Measurements from ENCODE around the gene CYB5R2. TPM values are rescaled to one million over a fixed set of nuclear protein-coding genes. Genes with fewer than 3 reads are reported as not detected.

CYB5R2 gene
- total RNA-seq, 1 donor from 2014 or later, result 12.7 TPM

DNA sequence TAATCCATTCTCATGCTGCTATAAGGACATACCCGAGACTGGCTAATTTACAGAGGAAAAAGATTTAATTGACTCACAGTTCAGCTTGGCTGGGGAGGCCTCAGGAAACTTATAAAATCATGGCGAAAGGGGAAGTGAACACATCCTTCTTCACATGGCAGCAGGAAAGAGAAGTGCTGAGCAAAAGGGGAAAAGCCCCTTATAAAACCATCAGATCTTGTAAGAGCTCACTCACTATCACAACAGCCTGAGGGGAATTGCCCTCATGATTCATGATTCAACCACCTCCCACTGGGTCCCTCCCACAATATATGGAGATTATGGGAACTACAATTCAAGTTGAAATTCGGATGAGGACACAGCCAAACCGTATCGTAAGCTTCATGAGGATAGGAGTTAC is 3.8 kb upstream of the CYB5R2 start:
- Mint-ChIP-seq H3K4me1 (ENCODE audit: low read depth) (peaks cover 33% of the 10 kb centered on the region), H3K4me3 (ENCODE audit: unreplicated experiment) (no peak overlapping the region), H3K27me3 (ENCODE audit: low read depth) (no peaks in the 10 kb centered on the region), H3K9me3 (ENCODE audit: low read depth) (peaks cover 3% of the 10 kb centered on the region), H3K27ac (ENCODE audit: unreplicated experiment) (peak overlapping the region; percentile 53), H3K36me3 (ENCODE audit: low read depth) (no peaks in the 10 kb centered on the region)
- no peak for DNase-seq (ENCODE audit: low spot score)
- TF ChIP-seq, protein P1, sequence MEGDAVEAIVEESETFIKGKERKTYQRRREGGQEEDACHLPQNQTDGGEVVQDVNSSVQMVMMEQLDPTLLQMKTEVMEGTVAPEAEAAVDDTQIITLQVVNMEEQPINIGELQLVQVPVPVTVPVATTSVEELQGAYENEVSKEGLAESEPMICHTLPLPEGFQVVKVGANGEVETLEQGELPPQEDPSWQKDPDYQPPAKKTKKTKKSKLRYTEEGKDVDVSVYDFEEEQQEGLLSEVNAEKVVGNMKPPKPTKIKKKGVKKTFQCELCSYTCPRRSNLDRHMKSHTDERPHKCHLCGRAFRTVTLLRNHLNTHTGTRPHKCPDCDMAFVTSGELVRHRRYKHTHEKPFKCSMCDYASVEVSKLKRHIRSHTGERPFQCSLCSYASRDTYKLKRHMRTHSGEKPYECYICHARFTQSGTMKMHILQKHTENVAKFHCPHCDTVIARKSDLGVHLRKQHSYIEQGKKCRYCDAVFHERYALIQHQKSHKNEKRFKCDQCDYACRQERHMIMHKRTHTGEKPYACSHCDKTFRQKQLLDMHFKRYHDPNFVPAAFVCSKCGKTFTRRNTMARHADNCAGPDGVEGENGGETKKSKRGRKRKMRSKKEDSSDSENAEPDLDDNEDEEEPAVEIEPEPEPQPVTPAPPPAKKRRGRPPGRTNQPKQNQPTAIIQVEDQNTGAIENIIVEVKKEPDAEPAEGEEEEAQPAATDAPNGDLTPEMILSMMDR (IDR thresholded peaks at IDR 0.05), result no peak

DNA sequence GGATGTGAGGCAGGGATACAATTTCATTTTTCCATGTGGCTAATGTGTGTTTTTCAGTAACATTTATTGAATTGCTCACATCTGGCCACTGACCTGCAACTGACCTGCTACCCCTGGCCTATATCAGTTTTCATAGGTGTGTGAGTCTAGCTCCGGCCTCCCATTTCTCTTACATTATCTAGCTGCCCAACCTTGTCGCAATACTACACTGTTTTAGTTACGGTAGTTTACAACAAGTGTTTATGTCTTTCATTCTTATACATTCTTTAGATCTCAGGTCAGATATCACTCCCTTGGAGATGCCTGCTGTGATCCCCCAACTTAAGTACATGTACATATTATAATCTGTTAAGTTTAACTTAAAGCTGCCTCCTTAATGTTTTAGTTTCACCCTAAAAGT is 2.3 kb upstream of the CYB5R2 start:
- H3K4me1 Mint-ChIP-seq (ENCODE audit: low read depth), result peaks cover 38% of the 10 kb centered on the region

DNA sequence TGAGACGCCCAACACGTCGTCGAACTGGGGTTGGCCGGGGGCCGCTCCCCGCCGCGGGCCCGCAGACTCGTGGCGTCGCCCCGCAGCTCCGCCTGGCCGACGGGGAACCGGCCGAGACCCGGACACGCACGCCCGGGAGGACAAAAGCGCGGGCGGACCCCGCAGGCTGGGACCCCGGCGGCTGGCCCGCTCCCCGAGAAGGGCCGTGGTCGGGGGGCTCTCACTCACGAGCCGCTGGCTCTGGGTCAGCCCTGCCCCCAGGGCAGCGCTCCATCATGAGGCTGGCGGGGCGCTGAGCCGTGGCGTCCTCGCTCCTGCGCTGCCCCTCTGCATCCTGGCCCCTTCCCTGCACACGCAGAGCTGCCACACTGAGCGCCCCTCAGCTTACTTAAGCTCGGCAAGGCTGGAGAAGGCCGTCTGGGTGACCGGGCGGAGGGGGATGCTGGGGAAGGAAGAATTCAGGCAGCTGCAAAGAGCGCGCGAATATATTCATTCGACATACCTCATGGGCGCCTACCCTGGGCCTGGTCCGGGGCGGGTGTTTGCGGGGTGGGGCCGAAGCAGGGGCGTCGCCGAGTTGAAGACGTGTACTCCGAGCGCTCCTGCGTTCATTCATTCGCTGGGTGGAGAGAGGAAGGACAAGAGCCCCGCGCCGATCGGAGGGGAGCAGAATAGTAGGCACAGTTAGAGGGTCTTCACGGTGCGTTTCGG is 579 bp upstream of the CYB5R2 start:
- Mint-ChIP-seq H3K9me3 (ENCODE audit: low read depth) (no peaks in the 10 kb centered on the region), H3K4me3 (ENCODE audit: unreplicated experiment) (peak overlapping the region; percentile 73), H3K36me3 (ENCODE audit: low read depth) (peaks cover 2% of the 10 kb centered on the region), H3K27me3 (ENCODE audit: low read depth) (no peaks in the 10 kb centered on the region), H3K27ac (ENCODE audit: unreplicated experiment) (peak overlapping the region; percentile 86), H3K4me1 (ENCODE audit: low read depth) (peaks cover 41% of the 10 kb centered on the region)
- TF ChIP-seq, protein P1 (IDR thresholded peaks at IDR 0.05), result no peak
- no peak for DNase-seq (ENCODE audit: low spot score)

More for the DNA sequence above, 2.3 kb upstream of the CYB5R2 start:
- Mint-ChIP-seq H3K36me3 (ENCODE audit: low read depth) (no peaks in the 10 kb centered on the region), H3K4me3 (ENCODE audit: unreplicated experiment) (no peak overlapping the region), H3K9me3 (ENCODE audit: low read depth) (peaks cover 3% of the 10 kb centered on the region), H3K27ac (ENCODE audit: unreplicated experiment) (no peak overlapping the region), H3K27me3 (ENCODE audit: low read depth) (no peaks in the 10 kb centered on the region)
- TF ChIP-seq, protein P1 (IDR thresholded peaks at IDR 0.05), result no peak
- DNase-seq (ENCODE audit: low spot score), result no peak

DNA sequence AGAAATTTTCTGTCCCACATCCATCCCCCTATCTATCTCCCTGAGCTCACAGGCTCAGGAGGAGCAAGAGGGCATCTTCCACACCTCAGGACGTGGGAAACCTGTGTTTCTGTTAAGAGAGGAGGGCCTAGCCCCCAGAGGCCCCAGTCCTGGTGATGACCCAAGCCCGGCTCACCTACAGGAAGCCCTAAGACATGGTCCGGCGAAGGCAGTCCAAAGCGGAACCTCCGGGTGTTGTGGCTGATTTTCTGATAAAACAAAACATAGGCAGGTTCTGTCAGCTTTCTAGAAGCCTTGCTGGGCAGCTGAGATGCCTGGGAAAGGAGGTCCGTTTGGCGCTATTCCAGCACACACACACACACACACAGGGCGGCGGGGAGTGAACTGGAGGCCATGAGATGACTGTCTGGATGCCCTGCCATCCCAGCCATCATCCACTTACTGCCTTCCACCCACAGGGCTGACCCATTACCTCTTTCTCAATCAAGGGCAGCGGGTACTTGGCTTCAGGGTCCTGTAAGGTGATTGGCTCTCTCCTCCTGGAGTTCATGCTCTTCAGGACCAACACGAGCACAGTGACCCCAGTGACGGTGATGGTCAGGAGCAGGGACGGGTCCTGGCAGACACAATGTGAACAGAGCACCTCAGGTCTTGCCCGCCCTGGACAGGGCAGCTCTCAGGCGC is 882 bp downstream of the CYB5R2 start:
- Mint-ChIP-seq H3K4me3 (ENCODE audit: unreplicated experiment) (peak overlapping the region; percentile 73), H3K4me1 (ENCODE audit: low read depth) (peaks cover 43% of the 10 kb centered on the region), H3K9me3 (ENCODE audit: low read depth) (no peaks in the 10 kb centered on the region), H3K36me3 (ENCODE audit: low read depth) (peaks cover 5% of the 10 kb centered on the region), H3K27me3 (ENCODE audit: low read depth) (no peaks in the 10 kb centered on the region), H3K27ac (ENCODE audit: unreplicated experiment) (peak overlapping the region; percentile 61)
- TF ChIP-seq, protein P1 (IDR thresholded peaks at IDR 0.05), result no peak
- DNase-seq (ENCODE audit: low spot score), result no peak

DNA sequence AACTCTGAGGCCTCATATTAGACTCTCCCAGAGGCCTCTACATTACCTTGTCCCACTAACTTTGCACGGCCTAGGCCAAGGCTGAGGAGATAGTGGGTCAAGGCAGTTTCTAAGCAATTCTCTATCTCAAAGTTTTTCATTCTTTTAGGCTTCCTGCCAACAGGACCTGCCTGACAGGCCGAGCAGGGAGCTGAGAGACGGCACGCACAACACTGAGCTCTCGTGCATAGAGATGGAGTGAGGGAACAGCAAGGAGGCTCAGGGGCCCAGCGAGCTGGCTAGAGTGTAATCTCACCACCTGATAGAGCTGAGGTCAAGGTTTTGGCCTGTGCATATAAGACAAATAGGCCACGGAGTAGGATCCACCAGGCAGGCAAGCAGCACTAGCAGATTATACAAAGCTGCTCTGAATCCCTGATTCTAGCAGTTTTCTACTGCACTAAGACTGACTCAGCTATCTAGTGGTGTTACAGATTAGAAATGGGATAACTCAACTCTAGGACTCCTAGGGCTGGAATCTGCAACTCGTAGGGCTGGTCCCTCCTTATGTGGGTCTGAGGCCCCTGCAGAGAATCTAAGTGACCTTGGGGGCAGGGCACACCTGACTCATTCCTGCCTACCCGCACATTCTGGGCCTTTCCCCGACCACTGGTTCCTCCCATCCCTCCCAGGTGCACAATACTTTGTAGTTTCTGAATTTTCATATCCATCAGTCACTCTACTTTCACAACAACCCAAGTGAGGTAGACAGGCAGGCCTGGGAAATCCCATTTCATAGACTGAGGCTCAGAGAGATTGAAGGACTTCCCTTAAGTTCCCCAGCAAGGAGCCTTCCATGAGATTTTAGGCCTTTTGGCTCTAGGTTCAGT is 1.7 kb downstream of the CYB5R2 start:
- Mint-ChIP-seq H3K27me3 (ENCODE audit: low read depth) (no peaks in the 10 kb centered on the region), H3K36me3 (ENCODE audit: low read depth) (peaks cover 8% of the 10 kb centered on the region), H3K4me1 (ENCODE audit: low read depth) (peaks cover 40% of the 10 kb centered on the region), H3K4me3 (ENCODE audit: unreplicated experiment) (no peak overlapping the region), H3K27ac (ENCODE audit: unreplicated experiment) (no peak overlapping the region), H3K9me3 (ENCODE audit: low read depth) (no peaks in the 10 kb centered on the region)
- TF ChIP-seq, protein P1 (IDR thresholded peaks at IDR 0.05), result no peak
- DNase-seq (ENCODE audit: low spot score), result no peak
